GM18505 (cell line): ENCODE data around the gene KRT10.
"Not testable (repeated sequence)": the region's sequence is repeated elsewhere in the genome, so short reads cannot be mapped to it uniquely, and the experiment has no call there.

ENCODE experiments used
- ATAC-seq: cut with Tn5 transposase; IDR thresholded peaks from one replicate; pipeline ENCODE4 v1.9.1; 2021; ENCODE audit not compliant: unreplicated experiment
- POLR2A ChIP-seq: IDR thresholded peaks from 4 replicates; pipeline ENCODE4 v1.6.1; 2011; ENCODE audit warnings: borderline replicate concordance; ENCODE audit not compliant: insufficient read depth, insufficient read length; ENCODE audit errors: extremely low read depth

Gene KRT10

GRCh38 chr17:40822132-40822812 is at the start of gene KRT10:
KRT10 (minus strand) TSS chr17:40822614; CDS start chr17:40822585, 29 bp downstream.
- no peak for ATAC-seq
- no peak for TF ChIP-seq POLR2A

- ATAC-seq: no peak
- no peak for TF ChIP-seq POLR2A
Observed at GRCh38 chr17:40871316-40871715, 48.9 kb upstream of the KRT10 start.

GRCh38 chr17:40870136-40870535 is 47.7 kb upstream of the KRT10 start:
- no peak for ATAC-seq
- no peak for TF ChIP-seq POLR2A

GRCh38 chr17:40866838-40867237 is 44.4 kb upstream of the KRT10 start, which contains the start of gene KRT12:
KRT12 (minus strand) TSS chr17:40867223; CDS start chr17:40867186, 37 bp downstream.
- no peak for TF ChIP-seq POLR2A
- no peak for ATAC-seq

- TF ChIP-seq POLR2A: no peak
- no peak for ATAC-seq
Observed at GRCh38 chr17:40864661-40865390, 42.4 kb upstream of the KRT10 start.

- no peak for ATAC-seq
- TF ChIP-seq POLR2A: no peak
Observed at GRCh38 chr17:40862985-40863733, 40.7 kb upstream of the KRT10 start.

GRCh38 chr17:40859536-40859935 is 37.1 kb upstream of the KRT10 start:
- no peak for TF ChIP-seq POLR2A
- ATAC-seq: no peak

- not testable (repeated sequence) for ATAC-seq
Observed at GRCh38 chr17:40858667-40859066, 36.3 kb upstream of the KRT10 start.

- TF ChIP-seq POLR2A: no peak
- no peak for ATAC-seq
Observed at GRCh38 chr17:40857535-40857934, 35.1 kb upstream of the KRT10 start.

- no peak for ATAC-seq
- TF ChIP-seq POLR2A: no peak
Observed at GRCh38 chr17:40854175-40854814, 31.9 kb upstream of the KRT10 start.

GRCh38 chr17:40852364-40852763 is 29.9 kb upstream of the KRT10 start:
- TF ChIP-seq POLR2A: no peak
- no peak for ATAC-seq

- no peak for ATAC-seq
- TF ChIP-seq POLR2A: no peak
Observed at GRCh38 chr17:40850293-40850972, 28.0 kb upstream of the KRT10 start.

- no peak for TF ChIP-seq POLR2A
- no peak for ATAC-seq
Observed at GRCh38 chr17:40849723-40850122, 27.3 kb upstream of the KRT10 start.
